Activated T-cell treated with anti-CD3 and anti-CD28 coated beads, Interleukin-2, amount 50 U/mL, for 1 hour (primary cell): ENCODE data around the gene PHF21A.

Experiments used
- DNase-seq: peaks from one replicate; pipeline ENCODE4 v3.0.0-alpha.2; 2020

PHF21A gene

GRCh38 chr11:45899448-45900174 is 221.6 kb downstream of the PHF21A start:
- peak; percentile 74 for DNase-seq

DNA sequence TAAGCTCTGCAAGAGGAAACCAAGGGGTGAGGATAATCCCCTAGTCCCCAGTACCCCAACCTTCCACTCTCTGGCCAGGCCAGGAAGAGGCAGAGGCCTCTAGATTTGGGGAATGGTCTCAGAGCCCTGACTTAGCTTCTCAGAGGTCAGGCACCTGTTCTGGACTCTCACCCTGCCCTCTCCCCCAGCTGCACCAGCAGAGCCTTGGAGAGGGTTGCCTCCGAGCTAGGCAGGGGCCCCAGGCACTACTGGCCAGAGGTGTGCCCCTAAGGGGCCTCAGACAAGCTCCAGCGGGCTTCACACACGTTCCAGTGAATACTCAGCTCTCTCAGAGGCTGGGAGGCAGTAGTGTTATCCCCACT is 222.2 kb downstream of the PHF21A start:
- no peak for DNase-seq

- DNase-seq = no peak
These were observed 223.7 kb downstream of the PHF21A start for GRCh38 chr11:45897556-45897955.

GRCh38 chr11:45896422-45896984 is 224.8 kb downstream of the PHF21A start:
- no peak for DNase-seq

DNA sequence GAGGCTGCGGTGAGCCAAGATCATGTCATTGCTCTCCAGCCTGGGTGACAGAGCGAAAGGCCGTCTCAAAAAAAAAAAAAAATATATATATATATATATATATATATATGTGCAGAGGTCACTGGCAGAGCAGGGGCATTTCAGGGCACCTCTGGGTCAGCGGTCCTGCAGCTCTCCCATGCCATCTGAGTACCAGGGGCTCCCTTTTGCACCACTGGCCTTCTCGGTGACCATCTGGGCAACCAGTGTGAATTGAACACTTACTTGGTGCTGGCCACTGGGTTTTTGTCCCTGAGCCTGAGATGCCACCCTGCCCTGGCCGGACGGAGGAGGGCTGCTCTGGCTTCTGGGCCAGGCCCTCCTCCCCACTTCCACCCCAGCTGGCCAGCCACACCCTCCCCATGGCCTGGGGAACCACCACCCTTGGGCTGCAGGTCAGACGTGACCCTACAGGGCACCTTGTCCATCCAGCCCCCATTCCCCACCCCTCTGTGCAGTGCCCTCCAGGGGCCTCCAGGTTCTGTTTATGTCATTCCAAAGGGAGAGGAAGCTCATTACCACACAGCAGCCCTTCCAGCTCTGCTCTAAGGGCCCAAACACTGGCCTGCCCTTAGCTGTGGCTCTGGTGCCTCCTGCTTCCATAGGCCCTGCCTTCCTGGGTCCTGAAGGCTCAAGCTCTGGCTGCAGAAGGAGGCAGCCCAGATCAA is 225.5 kb downstream of the PHF21A start:
- DNase-seq = no peak

GRCh38 chr11:45894555-45895247 is 226.6 kb downstream of the PHF21A start:
- no peak for DNase-seq

GRCh38 chr11:45892856-45893255 is 228.4 kb downstream of the PHF21A start:
- no peak for DNase-seq

GRCh38 chr11:45890886-45891550 is 230.2 kb downstream of the PHF21A start:
- no peak for DNase-seq

- DNase-seq = no peak
These were observed 231.3 kb downstream of the PHF21A start for GRCh38 chr11:45889966-45890365.

GRCh38 chr11:45889555-45889954 is 231.7 kb downstream of the PHF21A start:
- no peak for DNase-seq

DNA sequence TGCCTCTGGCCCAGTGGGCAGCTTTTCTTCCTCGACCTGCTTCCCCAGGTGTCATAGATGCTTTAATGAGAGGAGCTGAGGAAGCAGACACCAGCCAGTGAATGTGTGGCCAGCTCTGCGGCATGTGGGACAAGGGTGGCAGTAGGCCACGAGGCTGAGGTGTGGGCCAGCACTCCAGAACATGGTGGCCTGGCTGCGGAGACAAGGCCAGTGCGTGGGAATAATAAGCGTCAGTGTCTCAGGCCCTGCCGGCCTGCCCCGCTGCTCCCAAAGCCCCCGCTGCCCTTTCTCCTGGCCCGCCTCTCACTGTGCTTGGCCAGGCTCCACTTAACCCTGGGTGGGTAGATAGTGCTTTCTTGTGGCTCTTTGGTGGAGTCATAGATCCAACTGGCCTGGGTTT is 233.7 kb downstream of the PHF21A start:
- DNase-seq = peak; percentile 14

- DNase-seq = peak; percentile 18
These were observed 234.3 kb downstream of the PHF21A start for GRCh38 chr11:45886816-45887520.

- peak; percentile 24 for DNase-seq
These were observed 235.1 kb downstream of the PHF21A start for GRCh38 chr11:45885921-45886721.

DNA sequence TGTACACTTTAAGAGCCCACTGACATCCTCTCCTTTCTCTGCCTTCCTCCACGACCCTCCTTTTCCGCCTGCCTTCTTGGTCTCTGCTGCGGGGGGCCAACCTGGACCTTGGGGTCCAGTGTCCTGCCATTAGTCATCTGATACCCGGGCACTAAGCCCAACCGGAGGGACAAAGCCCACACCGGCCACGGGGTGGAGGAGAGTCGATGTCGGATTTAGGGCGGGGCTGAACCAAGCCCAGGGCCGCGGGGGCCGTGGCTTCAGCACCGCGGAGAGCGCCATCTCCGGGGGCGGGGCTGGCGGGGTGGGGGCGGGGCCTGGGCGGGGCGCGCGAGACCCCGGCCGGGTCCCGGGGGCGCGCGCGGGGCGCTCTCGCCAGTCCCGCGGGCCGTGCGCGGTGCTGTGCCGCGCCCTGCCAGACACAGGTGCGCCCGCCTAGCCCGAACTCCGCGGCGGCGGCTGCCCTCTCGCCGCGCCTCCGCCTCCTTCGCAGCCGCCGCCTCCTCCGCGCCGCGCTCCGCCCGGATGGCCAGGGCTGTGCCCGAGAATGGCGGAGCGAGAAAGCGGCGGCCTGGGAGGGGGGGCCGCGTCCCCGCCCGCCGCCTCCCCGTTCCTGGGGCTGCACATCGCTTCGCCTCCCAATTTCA is 235.9 kb downstream of the PHF21A start, which contains the start of gene MAPK8IP1:
Gene MAPK8IP1 (plus strand): TSS at position 378 of the 647 bp plus-strand sequence. CDS start 170 bp downstream, at position 548.
- peak; percentile 74 for DNase-seq

DNA sequence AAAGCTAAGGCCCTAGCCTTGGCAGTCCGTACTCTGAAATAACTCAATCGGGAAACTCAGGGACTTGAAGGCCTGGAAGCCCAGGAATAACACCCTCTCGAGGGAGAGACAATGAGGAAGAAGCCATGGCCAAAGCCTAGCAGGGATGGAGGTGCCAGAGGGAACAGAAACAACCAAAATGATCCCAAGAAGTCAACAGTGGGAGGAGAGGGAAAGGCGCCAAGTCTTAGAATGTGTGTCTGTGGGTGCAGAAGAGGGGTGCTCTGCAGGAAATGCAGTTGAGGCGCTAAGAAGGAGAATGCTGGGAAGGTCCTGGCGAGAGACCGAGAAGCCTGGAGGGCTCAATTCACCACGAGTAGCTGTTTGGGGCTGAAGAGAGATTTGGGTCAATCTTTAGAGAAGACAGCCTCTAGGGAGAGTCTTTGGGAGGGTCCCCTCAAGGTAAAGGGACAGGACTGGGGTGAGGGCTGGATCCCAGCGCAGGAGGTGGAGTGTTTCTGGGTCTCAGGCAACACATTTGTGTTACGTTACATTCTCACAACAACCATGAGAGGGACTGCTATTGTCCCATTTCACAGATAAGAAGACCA is 236.6 kb downstream of the PHF21A start:
- no peak for DNase-seq
